Common myeloid progenitor, CD34-positive (primary cell): Measurements from ENCODE around the gene ZNF672.

Source experiments
- CTCF ChIA-PET: fragments of 350-600 bp; sonication (Branson Sonifier 250); formaldehyde crosslinking; loops from one replicate; lab custom pipeline; 2021; ENCODE audit warnings: antibody characterized with exemption; lab: Charles Lee
- POLR2A ChIA-PET: fragments of 350-600 bp; sonication (Branson Sonifier 250); formaldehyde crosslinking; loops from one replicate; lab custom pipeline; 2021; ENCODE audit warnings: antibody characterized with exemption; lab: Charles Lee
- DNase-seq, 3 donors: peaks; one replicate each; pipeline versions ENCODE4 v3.0.0 to v3.0.0-alpha.2; 2013
- H3K27ac ChIP-seq, 2 experiments: 1 replicate in 1 of 2; 2 replicates in 1 of 2; pipeline ENCODE4 v1.7.0; 2013; ENCODE audit warnings: inconsistent platforms in 2 of 2, low read length in 2 of 2, mild to moderate bottlenecking in 2 of 2, low read depth in 1 of 2, moderate library complexity in 1 of 2; ENCODE audit not compliant: severe bottlenecking in 2 of 2, insufficient read depth in 1 of 2, poor library complexity in 1 of 2
- H3K27me3 ChIP-seq, 5 experiments: replicated peaks in 2 of 5; 1 replicate in 3 of 5; 2 replicates in 2 of 5; pipeline versions ENCODE4 v1.6.1 to v1.7.0; 2013; ENCODE audit warnings: low read length in 4 of 5, mild to moderate bottlenecking in 2 of 5, moderate library complexity in 2 of 5, inconsistent platforms in 1 of 5; ENCODE audit not compliant: insufficient read depth in 5 of 5, control insufficient read depth in 4 of 5
- H3K36me3 ChIP-seq, 4 experiments: 1 replicate in 2 of 4; 2 replicates in 2 of 4; pipeline versions ENCODE4 v1.6.1 to v1.7.0; 2013; ENCODE audit warnings: low read length in 3 of 4, control low read depth in 1 of 4, mild to moderate bottlenecking in 1 of 4; ENCODE audit not compliant: control insufficient read depth in 4 of 4, insufficient read depth in 4 of 4
- H3K4me1 ChIP-seq, 4 experiments: 1 replicate in 3 of 4; 2 replicates in 1 of 4; pipeline versions ENCODE4 v1.6.1 to v1.7.1; 2013; ENCODE audit warnings: low read length in 3 of 4, mild to moderate bottlenecking in 3 of 4, control low read depth in 1 of 4, inconsistent platforms in 1 of 4, moderate library complexity in 1 of 4; ENCODE audit not compliant: control insufficient read depth in 4 of 4, insufficient read depth in 4 of 4; ENCODE audit errors: control extremely low read depth in 1 of 4
- H3K4me3 ChIP-seq, 7 experiments: 1 replicate in 4 of 7; 2 replicates in 3 of 7; pipeline versions ENCODE4 v1.5.1 to v1.7.0; 2013; ENCODE audit warnings: mild to moderate bottlenecking in 7 of 7, low read length in 6 of 7, moderate library complexity in 6 of 7, inconsistent platforms in 2 of 7, low read depth in 2 of 7, control low read depth in 1 of 7; ENCODE audit not compliant: insufficient read depth in 4 of 7, control insufficient read depth in 1 of 7; ENCODE audit errors: extremely low read depth in 1 of 7
- H3K9me3 ChIP-seq, 5 experiments: 1 replicate in 4 of 5; 2 replicates in 1 of 5; pipeline versions ENCODE4 v1.6.1 to v1.7.1; 2013; ENCODE audit warnings: low read length in 4 of 5, mild to moderate bottlenecking in 2 of 5, inconsistent platforms in 1 of 5, low read depth in 1 of 5, moderate library complexity in 1 of 5; ENCODE audit not compliant: control insufficient read depth in 4 of 5, insufficient read depth in 2 of 5; ENCODE audit errors: control extremely low read depth in 1 of 5
- WGBS: methylation state at CpG from one replicate; pipeline ENCODE4 v1.1.5; 2013; ENCODE audit not compliant: insufficient coverage; 5-methylcytosine and 5-hydroxymethylcytosine counted together

ZNF672 gene

GRCh38 chr1:248847181-248847955 lies 9.3 kb downstream of the ZNF672 start:
- H3K4me1 ChIP-seq, result peaks cover 0 to 2% (median 0%) of the 10 kb centered on the region in 4 experiments
- no peak overlapping the region for H3K4me3 ChIP-seq
- WGBS, result 98% methylated on average over 76 of the region's 76 CpGs
- no peaks in the 10 kb centered on the region for H3K9me3 ChIP-seq
- POLR2A ChIA-PET, result no interaction called here
- no peak for DNase-seq
- peaks cover 7 to 92% (median 66%) of the 10 kb centered on the region in 4 experiments for H3K36me3 ChIP-seq
- CTCF ChIA-PET, result interaction anchor here (0.8 to 1.5 kb wide), 3 partner anchors 10 to 38 kb away, joined by 3 to 8 read pairs (median 4); partner anchors contain the start of genes ZNF672 and ZNF692
- H3K27me3 ChIP-seq, result no peaks in the 10 kb centered on the region
- no peak overlapping the region for H3K27ac ChIP-seq

- Histone ChIP-seq H3K36me3 (peaks cover 7 to 91% (median 63%) of the 10 kb centered on the region in 4 experiments), H3K27ac (no peak overlapping the region), H3K4me3 (no peak overlapping the region), H3K9me3 (no peaks in the 10 kb centered on the region), H3K4me1 (peaks cover 0 to 9% (median 0%) of the 10 kb centered on the region in 4 experiments), H3K27me3 (no peaks in the 10 kb centered on the region)
- ChIA-PET CTCF (interaction anchor here (1.5 kb wide), 1 partner anchor 11 kb away, joined by 8 read pairs; the partner anchor contains the start of gene ZNF692), POLR2A (no interaction called here)
- 96% methylated on average over 72 of the region's 72 CpGs for WGBS
- DNase-seq, result no peak
Observed at GRCh38 chr1:248847956-248848561, 10.0 kb downstream of the ZNF672 start.

- no peak overlapping the region for H3K27ac ChIP-seq
- ChIA-PET CTCF (no interaction called here), POLR2A (interaction anchor here (1.7 kb wide), 1 partner anchor 11 kb away, joined by 6 read pairs; the partner anchor contains the start of gene ZNF672)
- WGBS, result 98% methylated on average over 8 of the region's 8 CpGs
- peaks cover 0 to 9% (median 0%) of the 10 kb centered on the region in 4 experiments for H3K4me1 ChIP-seq
- no peak overlapping the region for H3K4me3 ChIP-seq
- no peaks in the 10 kb centered on the region for H3K27me3 ChIP-seq
- H3K9me3 ChIP-seq, result no peaks in the 10 kb centered on the region
- peaks cover 7 to 93% (median 64%) of the 10 kb centered on the region in 4 experiments for H3K36me3 ChIP-seq
- no peak for DNase-seq
Observed at GRCh38 chr1:248848602-248849001, 10.6 kb downstream of the ZNF672 start.

- no peak overlapping the region for H3K27ac ChIP-seq
- ChIA-PET POLR2A (interaction anchor here (1.7 kb wide), 1 partner anchor 11 kb away, joined by 6 read pairs; the partner anchor contains the start of gene ZNF672), CTCF (no interaction called here)
- H3K4me3 ChIP-seq, result no peak overlapping the region
- WGBS, result 100% methylated on average over 3 of the region's 3 CpGs
- no peaks in the 10 kb centered on the region for H3K9me3 ChIP-seq
- H3K27me3 ChIP-seq, result no peaks in the 10 kb centered on the region
- peaks cover 0 to 9% (median 0%) of the 10 kb centered on the region in 4 experiments for H3K4me1 ChIP-seq
- no peak for DNase-seq
- peaks cover 12 to 96% (median 66%) of the 10 kb centered on the region in 4 experiments for H3K36me3 ChIP-seq
Observed at GRCh38 chr1:248849152-248849551, 11.1 kb downstream of the ZNF672 start.

GRCh38 chr1:248849637-248850036 lies 11.6 kb downstream of the ZNF672 start:
- ChIA-PET POLR2A (interaction anchor here (1.7 kb wide), 1 partner anchor 12 kb away, joined by 6 read pairs; the partner anchor contains the start of gene ZNF672), CTCF (interaction anchor here (2.1 kb wide), 1 partner anchor 8 kb away, joined by 8 read pairs; no protein-coding TSS in a partner anchor)
- 96% methylated on average over 3 of the region's 3 CpGs for WGBS
- Histone ChIP-seq H3K36me3 (peaks cover 10 to 96% (median 65%) of the 10 kb centered on the region in 4 experiments), H3K27me3 (no peaks in the 10 kb centered on the region), H3K9me3 (no peaks in the 10 kb centered on the region), H3K4me1 (peaks cover 0 to 9% (median 0%) of the 10 kb centered on the region in 4 experiments), H3K27ac (no peak overlapping the region), H3K4me3 (no peak overlapping the region)
- no peak for DNase-seq

GRCh38 chr1:248850124-248850523 lies 12.1 kb downstream of the ZNF672 start:
- WGBS, result 97% methylated on average over 9 of the region's 9 CpGs
- CTCF ChIA-PET, result interaction anchor here (2.1 kb wide), 1 partner anchor 8 kb away, joined by 8 read pairs; no protein-coding TSS in a partner anchor
- Histone ChIP-seq H3K27ac (no peak overlapping the region), H3K36me3 (peaks cover 10 to 97% (median 67%) of the 10 kb centered on the region in 4 experiments), H3K4me3 (no peak overlapping the region), H3K27me3 (no peaks in the 10 kb centered on the region), H3K9me3 (no peaks in the 10 kb centered on the region), H3K4me1 (peaks cover 0 to 9% (median 0%) of the 10 kb centered on the region in 4 experiments)
- no peak for DNase-seq
- POLR2A ChIA-PET, result interaction anchor here (1.7 kb wide), 1 partner anchor 12 kb away, joined by 6 read pairs; the partner anchor contains the start of gene ZNF672
